GM13977 (cell line): ENCODE measurements around the gene ETHE1.

ENCODE experiments used
- DNase-seq: peaks from one replicate; pipeline ENCODE4 v3.0.0; 2012; ENCODE audit warnings: low spot score
- in situ Hi-C: fragments of 300-500 bp; cut with MboI; formaldehyde crosslinking; loops from one replicate; pipeline ENCODE4 v1.12.0; 2022; ENCODE audit warnings: low sequenced_read_pairs, low pct_unique_long_range_greater_than_20kb, mixed read lengths, inconsistent platforms; ENCODE audit not compliant: unreplicated experiment
- TF ChIP-seq, protein P1 (sequence below): IDR thresholded peaks from 2 replicates; pipeline ENCODE4 v1.5.1; 2012; ENCODE audit warnings: mild to moderate bottlenecking, control low read depth; ENCODE audit not compliant: insufficient read depth; ENCODE audit errors: extremely low read depth, missing control alignments

Gene ETHE1, protein sequence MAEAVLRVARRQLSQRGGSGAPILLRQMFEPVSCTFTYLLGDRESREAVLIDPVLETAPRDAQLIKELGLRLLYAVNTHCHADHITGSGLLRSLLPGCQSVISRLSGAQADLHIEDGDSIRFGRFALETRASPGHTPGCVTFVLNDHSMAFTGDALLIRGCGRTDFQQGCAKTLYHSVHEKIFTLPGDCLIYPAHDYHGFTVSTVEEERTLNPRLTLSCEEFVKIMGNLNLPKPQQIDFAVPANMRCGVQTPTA

DNA sequence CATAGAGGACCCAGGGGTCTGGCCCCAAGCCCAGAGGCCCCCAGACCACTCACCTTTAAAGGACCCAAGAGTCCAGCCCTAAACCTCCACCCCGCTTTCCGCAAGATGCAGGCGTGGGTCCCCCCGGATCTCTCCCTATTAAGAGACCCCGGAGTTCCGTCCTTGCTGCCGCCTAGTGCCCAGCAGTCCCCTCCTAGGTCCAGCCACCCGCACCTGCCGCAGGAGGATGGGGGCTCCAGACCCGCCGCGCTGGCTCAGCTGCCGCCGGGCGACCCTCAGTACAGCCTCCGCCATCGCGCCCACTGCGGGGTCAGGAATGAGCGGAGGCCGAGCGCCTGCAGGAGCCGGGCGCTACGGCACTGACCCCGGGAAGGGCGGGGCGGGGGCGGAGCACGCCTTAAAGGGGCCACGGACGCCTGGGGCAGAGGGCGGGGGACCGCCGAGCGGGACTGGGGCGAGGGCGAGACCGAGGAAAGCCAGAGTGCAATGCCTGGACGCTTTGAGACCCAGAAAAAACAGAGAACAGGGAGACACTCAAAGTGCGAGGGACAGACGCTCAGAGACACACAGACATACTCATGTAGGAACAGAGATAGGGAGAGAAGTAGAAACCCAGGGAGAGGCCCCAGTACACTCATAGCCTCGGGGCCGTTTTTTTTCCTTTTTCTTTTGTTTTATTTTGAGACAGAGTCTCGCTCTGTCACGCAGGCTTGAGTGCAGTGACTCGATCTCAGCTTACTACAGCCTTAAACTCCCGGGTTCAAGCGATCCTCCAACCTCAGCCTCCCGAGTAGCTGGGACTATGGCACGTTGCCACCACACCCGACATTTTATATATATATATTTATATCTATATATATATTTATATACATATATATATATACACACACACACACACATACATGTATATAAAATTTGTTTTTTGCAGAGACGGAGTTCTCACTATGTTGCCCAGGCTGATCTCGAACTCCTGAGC, at the start of gene ETHE1:
ETHE1 (minus strand) TSS at position 318 of the 976 bp plus-strand sequence; CDS start at position 294, 24 bp downstream.
- in situ Hi-C loops: no loop called here
- DNase-seq: peak; percentile 86
- TF ChIP-seq, protein P1, sequence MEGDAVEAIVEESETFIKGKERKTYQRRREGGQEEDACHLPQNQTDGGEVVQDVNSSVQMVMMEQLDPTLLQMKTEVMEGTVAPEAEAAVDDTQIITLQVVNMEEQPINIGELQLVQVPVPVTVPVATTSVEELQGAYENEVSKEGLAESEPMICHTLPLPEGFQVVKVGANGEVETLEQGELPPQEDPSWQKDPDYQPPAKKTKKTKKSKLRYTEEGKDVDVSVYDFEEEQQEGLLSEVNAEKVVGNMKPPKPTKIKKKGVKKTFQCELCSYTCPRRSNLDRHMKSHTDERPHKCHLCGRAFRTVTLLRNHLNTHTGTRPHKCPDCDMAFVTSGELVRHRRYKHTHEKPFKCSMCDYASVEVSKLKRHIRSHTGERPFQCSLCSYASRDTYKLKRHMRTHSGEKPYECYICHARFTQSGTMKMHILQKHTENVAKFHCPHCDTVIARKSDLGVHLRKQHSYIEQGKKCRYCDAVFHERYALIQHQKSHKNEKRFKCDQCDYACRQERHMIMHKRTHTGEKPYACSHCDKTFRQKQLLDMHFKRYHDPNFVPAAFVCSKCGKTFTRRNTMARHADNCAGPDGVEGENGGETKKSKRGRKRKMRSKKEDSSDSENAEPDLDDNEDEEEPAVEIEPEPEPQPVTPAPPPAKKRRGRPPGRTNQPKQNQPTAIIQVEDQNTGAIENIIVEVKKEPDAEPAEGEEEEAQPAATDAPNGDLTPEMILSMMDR: no peak

DNA sequence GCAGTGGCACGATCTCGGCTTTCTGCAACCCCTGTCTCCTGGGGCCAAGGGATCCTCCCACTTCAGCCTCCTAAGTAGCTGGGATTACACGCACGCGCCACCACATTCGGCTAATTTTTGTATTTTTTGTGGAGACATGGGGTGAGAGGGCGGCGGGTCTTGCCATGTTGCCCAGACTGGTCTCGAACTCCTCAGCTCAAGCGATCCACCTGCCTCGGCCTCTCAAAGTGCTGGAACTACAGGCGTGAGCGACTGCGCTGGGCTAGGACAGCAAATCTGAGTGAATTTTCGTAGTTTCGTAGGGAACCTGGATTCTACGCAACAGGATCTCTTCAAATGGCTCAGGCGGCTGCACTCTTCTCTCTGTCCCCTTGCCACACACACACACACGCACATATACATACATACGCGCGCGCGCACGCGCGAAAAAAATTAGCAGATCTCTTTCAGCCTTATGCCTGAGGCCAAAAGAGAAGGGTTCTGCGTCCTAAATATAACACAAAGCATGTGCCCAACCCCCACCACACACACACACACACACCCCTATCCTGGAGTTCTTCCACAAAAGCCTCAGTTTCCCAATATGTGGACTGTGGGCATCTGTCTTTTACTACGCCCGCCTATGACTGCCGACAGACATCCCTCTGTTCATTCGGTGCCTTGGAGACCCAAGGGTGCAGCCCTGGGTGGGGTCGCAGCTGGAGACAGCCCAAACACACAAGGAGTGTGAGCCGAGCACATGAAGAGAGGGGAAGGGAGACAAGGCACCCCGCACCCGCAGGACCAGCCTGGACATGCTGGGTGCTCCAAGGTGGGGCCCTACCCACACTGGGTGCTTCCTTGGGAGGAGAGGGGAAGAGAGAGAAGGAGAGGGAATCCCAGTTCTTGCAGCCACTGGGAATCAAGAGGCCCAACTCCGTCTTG, 49.2 kb upstream of the ETHE1 start:
- in situ Hi-C loops: no loop called here
- no peak for DNase-seq
- TF ChIP-seq, protein P1: no peak

DNA sequence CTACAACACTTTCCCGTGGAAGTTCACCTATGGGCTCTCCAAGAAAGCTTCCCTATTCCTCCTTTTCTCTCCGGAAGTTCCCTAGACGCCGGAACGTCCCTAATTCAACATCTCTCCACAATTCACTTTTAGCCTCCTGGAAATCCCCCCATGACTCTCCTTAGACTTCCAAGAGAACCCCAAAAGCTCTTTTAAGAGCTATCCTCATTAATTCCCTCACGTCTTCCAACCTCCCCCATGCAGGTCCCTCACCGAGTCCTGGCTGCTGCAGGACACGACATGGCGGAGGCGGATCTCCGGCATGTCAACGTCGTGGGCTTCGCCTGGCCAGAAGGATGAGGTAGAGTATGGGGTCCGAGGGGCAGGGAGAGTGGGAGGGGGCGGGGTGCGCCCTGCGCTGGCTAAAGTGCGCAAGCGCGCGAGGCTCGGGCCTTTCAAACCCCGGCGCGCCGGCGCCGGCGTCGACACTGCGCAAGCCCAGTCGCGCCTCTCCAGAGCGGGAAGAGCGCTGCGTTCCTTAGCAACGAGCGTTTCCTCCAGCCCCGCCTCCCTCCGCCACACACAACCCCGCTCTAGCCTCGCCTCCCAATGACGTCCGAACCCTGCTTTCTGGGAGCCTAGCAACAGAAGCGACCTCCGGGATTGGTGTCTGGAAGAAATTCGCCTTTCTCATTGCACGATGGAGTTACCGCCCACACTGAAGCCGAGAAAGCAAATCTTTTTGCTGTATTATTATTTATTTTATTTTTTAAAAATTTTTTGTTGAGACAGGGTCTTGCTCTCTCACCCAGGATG, 48.4 kb upstream of the ETHE1 start, which contains the start of the genes PINLYP and XRCC1:
PINLYP (plus strand) TSS at position 646 of the 795 bp plus-strand sequence. CDS start 1,391 bp downstream, outside the sequence.
XRCC1 (minus strand) TSS at position 372 of the 795 bp plus-strand sequence; CDS start at position 303, 69 bp downstream.
- in situ Hi-C loops: no loop called here
- peak; percentile 98 for DNase-seq
- TF ChIP-seq, protein P1: no peak

DNA sequence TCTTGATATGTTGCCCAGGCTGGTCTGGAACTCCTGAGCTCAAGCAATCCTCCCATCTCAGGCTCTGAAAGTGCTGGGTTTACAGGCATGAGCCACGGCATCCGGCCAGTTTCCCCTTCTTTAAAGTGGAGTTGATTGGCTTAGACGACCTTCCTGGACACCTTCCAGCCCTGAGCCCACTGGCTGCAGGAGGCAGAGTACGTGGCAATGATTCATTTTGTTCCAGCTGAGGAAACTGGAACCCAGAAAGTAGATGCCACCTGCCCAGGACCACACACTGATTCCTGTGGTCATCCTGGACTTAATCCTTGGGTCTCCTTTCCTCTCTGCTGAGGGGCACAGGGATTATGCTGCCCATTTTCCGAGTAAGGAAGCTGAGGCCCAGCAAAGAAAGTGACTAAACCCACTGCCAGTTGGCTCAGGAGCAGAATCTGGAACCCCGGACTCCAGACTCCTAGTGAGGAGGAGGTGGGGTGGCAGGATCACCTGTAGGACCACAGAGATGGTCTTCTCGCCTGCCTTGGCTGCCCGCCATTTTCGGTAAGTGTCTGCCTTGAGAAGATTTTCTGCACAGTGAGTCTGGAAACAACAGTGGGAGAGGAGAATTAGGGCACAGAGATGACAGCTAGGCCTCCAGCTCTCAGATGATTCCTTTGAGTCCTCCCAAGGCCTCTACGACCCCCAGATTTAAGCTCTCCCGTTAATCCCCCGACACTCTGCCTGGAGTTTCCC, 47.6 kb upstream of the ETHE1 start:
- TF ChIP-seq, protein P1: no peak
- in situ Hi-C loops: no loop called here
- no peak for DNase-seq

DNA sequence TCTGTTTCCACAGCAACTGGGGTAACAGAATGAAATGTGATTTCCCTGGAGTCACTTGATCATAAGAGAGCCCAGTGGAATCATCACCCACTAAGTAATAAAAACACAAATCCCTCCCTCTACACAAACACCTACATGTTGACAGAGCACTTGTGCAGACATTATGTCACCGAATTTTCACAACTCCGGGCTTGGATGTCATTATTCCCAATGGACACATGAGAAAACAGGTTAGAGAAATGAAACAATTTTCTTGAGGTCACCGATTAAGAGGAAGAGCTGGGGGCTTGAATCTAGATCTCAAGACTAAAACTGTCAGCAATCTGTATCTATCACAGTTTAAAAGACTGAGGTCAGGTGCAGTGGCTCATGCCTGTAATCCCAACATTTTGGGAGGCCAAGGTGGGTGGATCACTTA, 45.2 kb upstream of the ETHE1 start:
- in situ Hi-C loops: no loop called here
- DNase-seq: no peak

More for the DNA sequence above, 45.2 kb upstream of the ETHE1 start:
- TF ChIP-seq, protein P1: no peak
